ENCODE results near the gene TEX19.

DNA sequence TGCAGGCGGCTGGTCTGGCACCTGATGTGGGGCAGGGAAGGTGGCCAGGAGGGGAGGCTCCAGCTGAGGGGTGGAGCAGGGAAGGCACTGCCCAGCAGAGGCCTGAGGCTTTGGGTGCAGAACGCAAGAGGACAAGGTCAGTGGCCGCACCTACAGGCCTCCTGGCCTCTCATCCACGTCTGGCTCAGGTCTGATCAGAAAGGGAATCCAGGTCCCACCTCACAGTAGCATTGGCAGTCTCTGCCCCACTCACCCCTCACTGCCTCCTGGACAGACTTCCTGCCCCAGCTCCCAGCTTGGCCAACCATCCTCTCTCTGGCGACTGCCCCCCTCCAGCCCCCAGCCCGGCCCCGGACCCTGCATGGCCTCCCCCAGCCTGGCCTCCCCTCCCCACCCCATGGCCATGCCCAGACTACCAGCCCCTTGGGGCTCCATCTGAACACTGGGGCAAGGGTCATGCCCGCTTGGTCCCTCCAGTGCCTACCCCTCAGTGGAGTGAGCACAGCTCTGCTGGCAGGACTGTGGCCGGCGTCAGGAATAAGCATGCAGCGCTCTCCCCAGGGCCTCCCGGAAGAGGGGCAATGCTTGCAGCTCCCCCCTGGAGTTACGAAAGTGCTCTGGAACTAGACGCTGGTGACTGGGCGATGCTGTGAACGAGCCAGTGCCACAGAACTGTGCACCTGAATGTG, 17.1 kb downstream of the TEX19 start:
- no peak for TF ChIP-seq POLR2A (IDR thresholded peaks at IDR 0.05)
- TF ChIP-seq POLR2AphosphoS5 (IDR thresholded peaks at IDR 0.05) = no peak
- TF ChIP-seq CTCF (IDR thresholded peaks at IDR 0.05) = no peak

Measured in prostate gland (tissue), 2 donors.